HEK293 (cell line): ENCODE measurements around the gene B4GALNT4.

Experiments
- CTCF ChIA-PET: fragments of 350-600 bp; formaldehyde crosslinking; extraction: SDS; loops from one replicate; lab custom pipeline; 2021; ENCODE audit warnings: antibody characterized with exemption; lab: Yijun Ruan, JAX
- POLR2A ChIA-PET: fragments of 300-600 bp; formaldehyde crosslinking; extraction: SDS; loops from one replicate; lab custom pipeline; 2020; ENCODE audit warnings: antibody characterized with exemption, inconsistent platforms; lab: Yijun Ruan, JAX
- H3K27ac ChIP-seq: fragments of 200-500 bp; sonication (Bioruptor generic); 2 replicates; pipeline ENCODE4 v1.5.1; 2014; ENCODE audit warnings: low read depth, low read length, control low read depth, inconsistent platforms; ENCODE audit errors: extremely low read depth
- H3K36me3 ChIP-seq, 2 experiments: fragments of 200-500 bp in 1 of 2; sonication (Bioruptor generic) in 1 of 2; 1 replicate in 1 of 2; 2 replicates in 1 of 2; pipeline ENCODE4 v1.5.1; 2014 to 2017; ENCODE audit warnings: inconsistent platforms in 2 of 2, low read length in 2 of 2; ENCODE audit not compliant: control insufficient read depth in 2 of 2, insufficient read depth in 1 of 2
- H3K4me1 ChIP-seq: fragments of 200-500 bp; sonication (Bioruptor generic); 2 replicates; pipeline ENCODE4 v1.5.1; 2014; ENCODE audit warnings: mild to moderate bottlenecking, low read length, inconsistent platforms; ENCODE audit not compliant: control insufficient read depth, insufficient read depth
- H3K4me3 ChIP-seq: 2 replicates; pipeline ENCODE4 v1.5.1; 2011; ENCODE audit warnings: low read depth, mild to moderate bottlenecking, control low read depth, low read length, moderate library complexity
- H3K9me3 ChIP-seq: fragments of 200-500 bp; sonication (Bioruptor generic); 2 replicates; pipeline ENCODE4 v1.5.1; 2014; ENCODE audit warnings: low read depth, low read length, inconsistent platforms; ENCODE audit not compliant: control insufficient read depth, insufficient read depth
- HIC1 ChIP-seq: fragments of 450-650 bp; formaldehyde crosslinking; IDR thresholded peaks from 2 replicates; pipeline ENCODE4 v1.5.1; 2016; ENCODE audit warnings: missing biosample characterization, missing genetic modification characterization
- HOXD13 ChIP-seq: sonication (generic); formaldehyde crosslinking; IDR thresholded peaks from 2 replicates; pipeline ENCODE4 v1.8.0; 2022; ENCODE audit warnings: missing genetic modification reagents, borderline replicate concordance
- KLF8 ChIP-seq: fragments of 450-650 bp; formaldehyde crosslinking; IDR thresholded peaks from 2 replicates; pipeline ENCODE4 v1.5.1; 2016; ENCODE audit warnings: missing biosample characterization, missing genetic modification characterization
- MEIS1 ChIP-seq: sonication (generic); formaldehyde crosslinking; IDR thresholded peaks from 2 replicates; pipeline ENCODE4 v1.8.1; 2022; ENCODE audit warnings: missing genetic modification reagents, mild to moderate bottlenecking, borderline replicate concordance
- PRDM4 ChIP-seq: fragments of 450-650 bp; formaldehyde crosslinking; IDR thresholded peaks from 2 replicates; pipeline ENCODE4 v1.5.1; 2017; ENCODE audit warnings: missing biosample characterization, missing genetic modification characterization
- ZBTB11 ChIP-seq: fragments of 450-650 bp; formaldehyde crosslinking; conservative IDR thresholded peaks from 2 replicates; pipeline ENCODE4 v1.5.1; 2016; ENCODE audit warnings: low read depth, missing biosample characterization, missing genetic modification characterization
- ZBTB17 ChIP-seq: fragments of 450-650 bp; formaldehyde crosslinking; IDR thresholded peaks from 2 replicates; pipeline ENCODE4 v1.5.1; 2016; ENCODE audit warnings: missing biosample characterization, missing genetic modification characterization
- ZNF10 ChIP-seq: fragments of 450-650 bp; formaldehyde crosslinking; IDR thresholded peaks from 2 replicates; pipeline ENCODE4 v1.5.1; 2017; ENCODE audit warnings: missing biosample characterization, missing genetic modification characterization
- ZNF2 ChIP-seq: fragments of 450-650 bp; formaldehyde crosslinking; IDR thresholded peaks from 2 replicates; pipeline ENCODE4 v1.5.1; 2016; ENCODE audit warnings: missing biosample characterization, missing genetic modification characterization
- ZNF24 ChIP-seq: fragments of 450-650 bp; formaldehyde crosslinking; IDR thresholded peaks from 2 replicates; pipeline ENCODE4 v1.5.1; 2016; ENCODE audit warnings: missing biosample characterization, missing genetic modification characterization
- ZNF37A ChIP-seq: fragments of 450-650 bp; IDR thresholded peaks from 2 replicates; pipeline ENCODE4 v1.5.1; 2018; ENCODE audit warnings: missing biosample characterization, missing genetic modification characterization
- ZNF391 ChIP-seq: fragments of 450-650 bp; formaldehyde crosslinking; IDR thresholded peaks from 2 replicates; pipeline ENCODE4 v1.5.1; 2016; ENCODE audit warnings: low read depth, missing biosample characterization, missing genetic modification characterization, borderline replicate concordance
- ZNF394 ChIP-seq: fragments of 450-650 bp; formaldehyde crosslinking; IDR thresholded peaks from 2 replicates; pipeline ENCODE4 v1.5.1; 2016; ENCODE audit warnings: missing biosample characterization, missing genetic modification characterization, mild to moderate bottlenecking, moderate library complexity, borderline replicate concordance
- ZNF416 ChIP-seq: fragments of 450-650 bp; formaldehyde crosslinking; IDR thresholded peaks from 2 replicates; pipeline ENCODE4 v1.5.1; 2016; ENCODE audit warnings: missing biosample characterization, missing genetic modification characterization
- ZNF639 ChIP-seq: fragments of 450-650 bp; formaldehyde crosslinking; IDR thresholded peaks from 2 replicates; pipeline ENCODE4 v1.5.1; 2016; ENCODE audit warnings: missing biosample characterization, missing genetic modification characterization
- TF ChIP-seq, protein P1 (sequence below): fragments of 450-650 bp; formaldehyde crosslinking; IDR thresholded peaks from 2 replicates; pipeline ENCODE4 v1.5.1; 2016; ENCODE audit warnings: missing biosample characterization, missing genetic modification characterization, borderline replicate concordance
- TF ChIP-seq, protein P2 (sequence below): fragments of 450-650 bp; formaldehyde crosslinking; IDR thresholded peaks from 2 replicates; pipeline ENCODE4 v1.5.1; 2016; ENCODE audit warnings: missing biosample characterization, missing genetic modification characterization

The B4GALNT4 gene

DNA sequence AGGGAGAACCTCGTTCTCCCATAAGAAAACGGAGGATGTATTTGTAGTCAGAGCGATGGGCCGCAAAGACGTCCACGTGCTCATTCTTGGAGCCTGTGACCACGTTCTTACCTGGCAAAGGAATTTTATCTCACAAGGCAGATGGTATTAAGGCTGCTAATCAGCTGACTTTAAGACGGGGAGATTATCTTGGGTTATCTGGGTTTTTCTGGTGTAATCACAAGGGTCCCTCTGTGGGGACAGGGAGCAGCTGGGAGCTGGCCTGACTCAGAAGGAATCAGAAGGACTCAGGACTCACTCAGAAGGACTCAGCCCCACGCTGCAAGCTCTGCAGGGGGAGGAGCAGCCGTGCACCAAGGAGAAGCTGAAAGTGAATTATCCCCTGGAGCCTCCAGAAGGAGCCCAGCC lies 53.0 kb downstream of the B4GALNT4 start:
- H3K27ac ChIP-seq, result no peak overlapping the region
- no peaks in the 10 kb centered on the region for H3K36me3 ChIP-seq
- no peaks in the 10 kb centered on the region for H3K9me3 ChIP-seq
- POLR2A ChIA-PET, result interaction anchor here (0.6 kb wide), 1 partner anchor 15 kb away, joined by 3 read pairs; no protein-coding TSS in a partner anchor
- CTCF ChIA-PET, result interaction anchor here (0.9 kb wide), 1 partner anchor 26 kb away, joined by 3 read pairs; no protein-coding TSS in a partner anchor
- H3K4me1 ChIP-seq, result no peaks in the 10 kb centered on the region
- no peak overlapping the region for H3K4me3 ChIP-seq
- TF ChIP-seq, protein P1, sequence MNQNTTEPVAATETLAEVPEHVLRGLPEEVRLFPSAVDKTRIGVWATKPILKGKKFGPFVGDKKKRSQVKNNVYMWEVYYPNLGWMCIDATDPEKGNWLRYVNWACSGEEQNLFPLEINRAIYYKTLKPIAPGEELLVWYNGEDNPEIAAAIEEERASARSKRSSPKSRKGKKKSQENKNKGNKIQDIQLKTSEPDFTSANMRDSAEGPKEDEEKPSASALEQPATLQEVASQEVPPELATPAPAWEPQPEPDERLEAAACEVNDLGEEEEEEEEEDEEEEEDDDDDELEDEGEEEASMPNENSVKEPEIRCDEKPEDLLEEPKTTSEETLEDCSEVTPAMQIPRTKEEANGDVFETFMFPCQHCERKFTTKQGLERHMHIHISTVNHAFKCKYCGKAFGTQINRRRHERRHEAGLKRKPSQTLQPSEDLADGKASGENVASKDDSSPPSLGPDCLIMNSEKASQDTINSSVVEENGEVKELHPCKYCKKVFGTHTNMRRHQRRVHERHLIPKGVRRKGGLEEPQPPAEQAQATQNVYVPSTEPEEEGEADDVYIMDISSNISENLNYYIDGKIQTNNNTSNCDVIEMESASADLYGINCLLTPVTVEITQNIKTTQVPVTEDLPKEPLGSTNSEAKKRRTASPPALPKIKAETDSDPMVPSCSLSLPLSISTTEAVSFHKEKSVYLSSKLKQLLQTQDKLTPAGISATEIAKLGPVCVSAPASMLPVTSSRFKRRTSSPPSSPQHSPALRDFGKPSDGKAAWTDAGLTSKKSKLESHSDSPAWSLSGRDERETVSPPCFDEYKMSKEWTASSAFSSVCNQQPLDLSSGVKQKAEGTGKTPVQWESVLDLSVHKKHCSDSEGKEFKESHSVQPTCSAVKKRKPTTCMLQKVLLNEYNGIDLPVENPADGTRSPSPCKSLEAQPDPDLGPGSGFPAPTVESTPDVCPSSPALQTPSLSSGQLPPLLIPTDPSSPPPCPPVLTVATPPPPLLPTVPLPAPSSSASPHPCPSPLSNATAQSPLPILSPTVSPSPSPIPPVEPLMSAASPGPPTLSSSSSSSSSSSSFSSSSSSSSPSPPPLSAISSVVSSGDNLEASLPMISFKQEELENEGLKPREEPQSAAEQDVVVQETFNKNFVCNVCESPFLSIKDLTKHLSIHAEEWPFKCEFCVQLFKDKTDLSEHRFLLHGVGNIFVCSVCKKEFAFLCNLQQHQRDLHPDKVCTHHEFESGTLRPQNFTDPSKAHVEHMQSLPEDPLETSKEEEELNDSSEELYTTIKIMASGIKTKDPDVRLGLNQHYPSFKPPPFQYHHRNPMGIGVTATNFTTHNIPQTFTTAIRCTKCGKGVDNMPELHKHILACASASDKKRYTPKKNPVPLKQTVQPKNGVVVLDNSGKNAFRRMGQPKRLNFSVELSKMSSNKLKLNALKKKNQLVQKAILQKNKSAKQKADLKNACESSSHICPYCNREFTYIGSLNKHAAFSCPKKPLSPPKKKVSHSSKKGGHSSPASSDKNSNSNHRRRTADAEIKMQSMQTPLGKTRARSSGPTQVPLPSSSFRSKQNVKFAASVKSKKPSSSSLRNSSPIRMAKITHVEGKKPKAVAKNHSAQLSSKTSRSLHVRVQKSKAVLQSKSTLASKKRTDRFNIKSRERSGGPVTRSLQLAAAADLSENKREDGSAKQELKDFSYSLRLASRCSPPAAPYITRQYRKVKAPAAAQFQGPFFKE (tag by site-specific recombination), result no peak
- peak; percentile 72 for TF ChIP-seq ZNF394
- TF ChIP-seq, all 188 proteins: peak for 1

DNA sequence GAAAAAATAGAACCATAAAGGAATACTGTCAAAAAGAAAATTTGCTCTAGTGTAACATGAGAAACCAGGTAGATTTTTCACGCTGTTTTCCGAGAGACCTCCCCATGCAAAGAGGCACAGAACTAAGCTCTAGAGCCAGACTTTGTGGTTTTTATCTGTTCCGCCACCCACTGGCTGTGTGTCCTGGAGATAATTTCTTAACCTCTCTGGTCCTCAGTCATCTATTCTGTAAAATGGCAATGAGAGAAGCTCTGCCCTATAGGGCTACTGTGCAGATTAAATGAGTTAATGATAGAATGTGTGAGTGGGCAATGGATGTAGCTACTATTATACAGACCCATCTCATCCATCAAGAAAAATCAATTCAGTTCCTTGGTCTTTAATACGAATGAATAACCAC lies 54.9 kb downstream of the B4GALNT4 start:
- POLR2A ChIA-PET, result no interaction called here
- H3K4me3 ChIP-seq, result no peak overlapping the region
- H3K4me1 ChIP-seq, result no peaks in the 10 kb centered on the region
- CTCF ChIA-PET, result interaction anchor here (0.6 kb wide), 1 partner anchor 94 kb away, joined by 3 read pairs; no protein-coding TSS in a partner anchor
- H3K36me3 ChIP-seq, result no peaks in the 10 kb centered on the region
- H3K9me3 ChIP-seq, result no peaks in the 10 kb centered on the region
- no peak overlapping the region for H3K27ac ChIP-seq
- TF ChIP-seq ZBTB11 (no peak), ZNF24 (tag by site-specific recombination) (no peak), ZNF639 (tag by site-specific recombination) (no peak), ZNF10 (tag by site-specific recombination) (no peak), ZNF37A (tag by site-specific recombination) (no peak), ZNF2 (tag by site-specific recombination) (no peak), MEIS1 (CRISPR knock-in tag) (no peak), ZBTB17 (tag by site-specific recombination) (no peak), PRDM4 (tag by site-specific recombination) (no peak), ZNF391 (tag by site-specific recombination) (no peak), HIC1 (no peak), HOXD13 (no peak), KLF8 (tag by site-specific recombination) (no peak), ZNF416 (tag by site-specific recombination) (no peak)
- TF ChIP-seq, protein P2, sequence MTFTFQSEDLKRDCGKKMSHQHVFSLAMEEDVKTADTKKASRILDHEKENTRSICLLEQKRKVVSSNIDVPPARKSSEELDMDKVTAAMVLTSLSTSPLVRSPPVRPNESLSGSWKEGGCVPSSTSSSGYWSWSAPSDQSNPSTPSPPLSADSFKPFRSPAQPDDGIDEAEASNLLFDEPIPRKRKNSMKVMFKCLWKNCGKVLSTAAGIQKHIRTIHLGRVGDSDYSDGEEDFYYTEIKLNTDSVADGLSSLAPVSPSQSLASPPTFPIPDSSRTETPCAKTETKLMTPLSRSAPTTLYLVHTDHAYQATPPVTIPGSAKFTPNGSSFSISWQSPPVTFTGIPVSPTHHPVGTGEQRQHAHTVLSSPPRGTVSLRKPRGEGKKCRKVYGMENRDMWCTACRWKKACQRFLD (tag by site-specific recombination), result no peak
